NCI-H345 (cell line): ENCODE data around the gene ELP4.
"Not testable (repeated sequence)": the region's sequence is repeated elsewhere in the genome, so short reads cannot be mapped to it uniquely, and the experiment has no call there.

ENCODE experiments used
- DNase-seq: peaks from one replicate; lab custom pipeline; 2025; lab: John Stamatoyannopoulos, UW

The ELP4 gene

DNA sequence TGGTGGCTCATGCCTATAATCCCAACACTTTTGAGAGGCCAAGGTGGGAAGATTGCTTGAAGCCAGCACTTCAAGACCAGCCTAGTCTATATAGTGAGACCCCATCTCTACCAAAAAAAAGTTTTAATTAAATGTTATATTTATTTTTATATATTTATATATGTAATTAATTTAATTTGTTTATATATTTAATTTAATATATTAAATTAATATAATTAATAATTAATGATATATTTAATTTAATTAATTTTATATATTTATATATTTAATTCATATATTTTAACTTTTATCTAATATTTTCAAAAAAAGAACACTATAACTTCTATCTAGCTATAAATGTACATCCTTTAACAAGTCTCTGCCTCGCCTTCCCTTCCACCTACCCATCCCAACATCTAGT is 196.8 kb downstream of the ELP4 start:
- no peak for DNase-seq

DNA sequence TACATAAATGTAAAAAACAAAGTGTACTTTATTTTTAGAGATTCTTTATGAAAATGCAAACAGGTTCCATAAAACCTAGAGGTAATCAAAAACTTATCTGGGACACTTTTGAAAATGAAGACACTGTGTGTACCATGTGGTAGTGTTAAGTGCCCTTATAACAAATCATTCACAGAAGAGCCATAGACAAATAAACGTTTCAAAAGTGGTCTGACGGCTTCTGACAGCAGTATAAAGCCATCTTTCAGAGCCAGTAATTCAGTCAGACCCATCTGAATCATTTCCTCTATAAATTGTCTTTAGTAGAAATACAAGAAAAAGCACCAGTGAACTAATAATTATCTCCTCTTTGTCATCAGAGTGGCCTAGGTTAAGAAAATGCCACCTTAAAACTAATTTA is 201.6 kb downstream of the ELP4 start:
- DNase-seq = peak; percentile 44

- DNase-seq = no peak
Measured at GRCh38 chr11:31712851-31713250, 203.3 kb downstream of the ELP4 start.

DNA sequence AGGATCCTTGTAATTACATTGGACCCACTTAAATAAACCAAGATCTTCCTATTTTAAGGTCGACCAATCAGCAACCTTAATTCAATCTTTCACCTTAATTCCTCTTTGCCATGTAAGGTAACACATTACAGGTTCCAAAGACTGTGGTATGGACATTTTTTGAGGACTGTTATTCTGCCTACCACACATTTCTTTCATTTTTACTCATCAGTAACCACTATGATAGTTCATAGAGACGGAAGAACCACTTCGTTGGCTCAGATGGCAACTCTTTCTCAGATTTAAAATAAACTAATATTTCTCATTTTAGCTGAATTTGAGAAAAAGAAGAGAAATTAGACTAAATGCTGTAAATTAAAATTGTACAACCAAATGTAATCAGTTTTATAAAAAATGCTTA is 205.3 kb downstream of the ELP4 start:
- no peak for DNase-seq

- no peak for DNase-seq
Measured at GRCh38 chr11:31720225-31720624, 210.7 kb downstream of the ELP4 start.

- no peak for DNase-seq
Measured at GRCh38 chr11:31720671-31721365, 211.3 kb downstream of the ELP4 start.

DNA sequence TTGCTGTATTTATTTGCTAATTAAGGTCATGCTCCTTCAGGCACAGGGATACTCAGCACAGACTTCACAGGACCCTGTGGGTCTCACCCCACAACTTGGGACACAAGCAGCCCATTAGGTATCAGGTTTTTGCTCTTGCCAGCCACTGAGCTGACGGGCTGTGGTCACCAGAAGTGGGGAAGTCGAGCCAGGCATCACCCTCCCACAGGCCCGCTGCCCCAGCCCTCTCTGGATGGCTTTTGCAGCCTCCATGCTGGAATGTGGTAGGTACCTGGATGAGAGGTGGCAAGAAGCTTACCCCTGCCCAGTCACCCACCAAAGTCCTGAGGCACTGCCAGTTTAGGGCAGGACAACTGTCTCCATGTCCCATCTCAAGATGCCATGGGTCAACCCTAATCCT is 213.2 kb downstream of the ELP4 start:
- no peak for DNase-seq

- DNase-seq = no peak
Measured at GRCh38 chr11:31725176-31725575, 215.6 kb downstream of the ELP4 start.

DNA sequence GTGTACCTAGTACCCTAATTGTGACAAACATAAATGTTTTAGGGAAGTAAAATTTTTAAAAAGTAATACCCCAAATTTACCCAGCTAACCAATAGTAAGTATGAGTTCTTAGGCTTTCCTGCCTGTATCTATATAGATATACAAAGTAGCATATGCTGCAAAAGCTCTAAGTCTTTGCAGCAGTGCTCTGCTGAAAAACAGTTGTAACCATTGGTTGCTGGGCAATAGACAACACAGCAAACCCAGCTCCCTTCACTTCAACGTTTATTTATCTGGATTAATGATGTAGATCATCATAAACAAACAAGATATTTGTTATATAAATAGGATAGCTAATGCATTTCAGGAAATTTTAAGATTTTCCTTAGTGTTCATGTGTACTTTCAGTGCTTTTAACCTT is 218.9 kb downstream of the ELP4 start:
- DNase-seq = no peak

- DNase-seq = no peak
Measured at GRCh38 chr11:31740131-31740530, 230.6 kb downstream of the ELP4 start.

DNA sequence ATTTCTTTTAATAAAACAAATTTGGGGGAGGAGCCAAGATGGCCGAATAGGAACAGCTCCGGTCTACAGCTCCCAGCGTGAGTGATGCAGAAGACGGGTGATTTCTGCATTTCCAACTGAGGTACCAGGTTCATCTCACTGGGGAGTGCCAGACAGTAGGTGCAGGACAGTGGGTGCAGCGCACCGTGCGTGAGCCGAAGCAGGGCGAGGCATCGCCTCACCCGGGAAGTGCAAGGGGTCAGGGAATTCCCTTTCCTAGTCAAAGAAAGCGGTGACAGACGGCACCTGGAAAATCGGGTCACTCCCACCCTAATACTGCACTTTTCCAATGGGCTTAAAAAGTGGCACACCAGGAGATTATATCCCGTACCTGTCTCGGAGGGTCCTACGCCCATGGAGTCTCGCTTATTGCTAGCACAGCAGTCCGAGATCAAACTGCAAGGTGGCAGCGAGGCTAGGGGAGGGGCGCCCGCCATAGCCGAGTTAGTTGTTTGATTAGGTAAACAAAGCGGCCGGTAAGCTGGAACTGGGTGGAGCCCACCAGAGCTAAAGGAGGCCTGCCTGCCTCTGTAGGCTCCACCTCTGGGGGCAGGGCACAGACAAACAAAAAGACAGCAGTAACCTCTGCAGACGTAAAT is 231.3 kb downstream of the ELP4 start:
- not testable (repeated sequence) for DNase-seq

DNA sequence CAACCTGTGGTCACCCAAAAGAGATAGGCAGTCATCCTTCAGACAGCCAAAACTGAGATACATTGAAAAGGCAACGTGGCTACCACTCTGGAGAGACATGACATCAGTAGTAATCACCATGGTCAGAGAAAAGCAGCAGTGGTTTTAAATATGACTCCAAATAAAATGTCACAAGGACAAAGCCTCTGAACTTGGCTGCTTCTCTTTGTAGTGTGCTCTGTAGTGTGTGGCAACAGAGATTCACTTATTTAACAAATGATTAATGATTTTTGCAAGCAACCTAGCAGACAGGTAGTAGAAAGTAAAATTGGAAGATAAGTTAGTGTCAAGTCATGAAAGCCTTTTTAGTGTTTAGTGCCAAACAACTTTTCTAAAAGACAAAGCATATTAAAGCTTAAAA is 238.0 kb downstream of the ELP4 start:
- DNase-seq = no peak

DNA sequence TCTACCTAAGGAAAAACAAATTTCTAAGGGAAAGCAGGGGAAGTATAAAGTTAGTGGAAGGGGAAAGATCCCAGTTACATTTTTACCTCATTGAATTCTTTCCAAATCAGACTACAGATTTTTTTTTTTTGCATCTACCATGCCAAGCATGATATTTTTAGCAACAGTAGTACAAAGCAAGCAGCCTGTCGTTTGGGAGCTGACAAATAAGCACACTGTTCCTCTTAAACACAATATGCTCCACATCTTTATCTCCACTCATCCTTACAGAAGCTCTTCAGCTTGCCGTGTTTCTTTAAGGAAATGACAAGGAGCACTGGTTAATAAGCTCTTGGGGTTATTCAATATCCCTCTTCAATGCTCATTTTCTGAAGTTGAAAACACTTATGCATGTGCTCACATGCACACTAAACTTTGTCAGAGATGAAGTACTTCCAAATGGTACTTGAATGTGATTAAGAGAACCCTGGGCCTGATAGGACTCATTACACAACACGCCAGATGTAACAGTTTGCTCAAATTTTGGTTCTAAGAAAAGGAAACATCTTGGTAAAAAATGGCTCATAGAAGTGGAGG is 247.8 kb downstream of the ELP4 start:
- DNase-seq = peak; percentile 4

GRCh38 chr11:31761636-31762035 is 252.1 kb downstream of the ELP4 start:
- no peak for DNase-seq

GRCh38 chr11:31763296-31763695 is 253.7 kb downstream of the ELP4 start:
- no peak for DNase-seq

DNA sequence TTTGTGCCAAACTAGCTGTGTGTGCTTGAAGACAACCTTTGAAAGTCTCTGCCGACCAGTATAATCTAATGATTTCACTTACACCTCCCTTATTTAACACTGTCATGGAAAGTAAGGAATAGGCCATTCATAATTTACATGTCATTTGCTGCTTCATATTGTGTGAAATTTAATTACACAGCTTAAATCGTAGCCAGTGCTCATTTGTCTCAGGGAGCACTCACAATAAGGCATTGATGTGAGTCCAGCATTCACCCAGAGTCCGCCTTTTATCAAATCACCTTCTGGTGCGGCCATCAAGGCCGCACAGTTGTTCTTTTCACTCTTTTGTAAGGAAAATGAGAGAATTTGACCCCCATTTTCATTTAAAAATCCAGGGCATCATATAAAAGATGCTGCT is 254.7 kb downstream of the ELP4 start:
- DNase-seq = no peak

DNA sequence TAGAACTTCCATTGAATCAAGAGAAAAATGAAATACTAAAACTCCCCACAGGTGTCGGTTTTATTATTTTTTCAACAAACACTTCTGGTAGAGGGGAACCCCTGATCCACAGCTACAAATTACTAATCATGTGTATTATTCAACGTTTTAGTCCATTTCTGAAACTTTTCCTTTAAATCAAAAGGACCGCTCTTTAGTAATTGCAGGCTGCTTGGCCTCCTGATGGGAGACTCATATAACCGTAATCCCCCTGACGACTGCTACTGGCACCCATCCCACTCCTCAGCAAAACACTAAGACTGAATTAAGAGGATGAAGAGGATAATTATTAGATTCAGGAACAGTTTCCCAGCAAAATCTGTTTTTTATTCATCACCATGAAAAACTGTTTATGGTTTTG is 255.2 kb downstream of the ELP4 start:
- no peak for DNase-seq

DNA sequence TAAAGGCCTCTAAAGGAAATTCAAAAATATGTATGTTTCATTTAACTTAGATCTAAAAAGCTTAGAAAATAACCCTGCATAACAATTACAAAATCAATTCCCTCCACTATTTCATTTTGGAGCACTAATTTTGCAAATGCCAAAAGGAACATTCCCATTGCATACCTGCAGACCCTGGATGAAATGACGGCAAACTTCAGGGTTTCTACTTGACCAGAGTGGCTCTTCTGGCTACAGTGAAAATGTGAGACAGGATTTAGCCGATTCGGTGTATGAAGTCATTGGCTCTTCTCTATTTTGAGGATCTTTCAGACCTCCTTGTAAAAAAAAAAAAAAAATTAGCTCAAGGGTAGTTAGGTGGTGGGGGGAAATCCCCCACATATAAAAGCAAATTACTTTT is 257.5 kb downstream of the ELP4 start:
- DNase-seq = no peak

DNA sequence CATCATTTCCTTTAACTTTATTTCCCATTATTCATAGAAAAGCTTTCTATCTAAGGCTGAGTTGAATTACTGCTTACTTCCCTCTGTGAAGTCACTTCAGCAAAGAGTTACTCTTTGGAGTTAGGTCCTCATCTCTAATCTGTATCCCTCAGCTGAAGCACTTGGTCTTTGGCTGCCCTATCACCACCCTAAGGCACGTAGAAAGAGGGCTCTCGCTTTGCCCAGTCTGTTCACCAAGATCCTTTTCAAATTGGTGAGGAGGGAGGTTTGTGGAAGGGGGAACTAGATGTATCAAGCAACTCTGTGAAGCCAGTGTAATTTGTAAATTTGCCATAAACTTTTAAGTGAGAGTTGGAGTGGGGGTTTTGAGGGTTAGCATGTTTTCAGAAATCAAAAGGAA is 258.1 kb downstream of the ELP4 start:
- no peak for DNase-seq

DNA sequence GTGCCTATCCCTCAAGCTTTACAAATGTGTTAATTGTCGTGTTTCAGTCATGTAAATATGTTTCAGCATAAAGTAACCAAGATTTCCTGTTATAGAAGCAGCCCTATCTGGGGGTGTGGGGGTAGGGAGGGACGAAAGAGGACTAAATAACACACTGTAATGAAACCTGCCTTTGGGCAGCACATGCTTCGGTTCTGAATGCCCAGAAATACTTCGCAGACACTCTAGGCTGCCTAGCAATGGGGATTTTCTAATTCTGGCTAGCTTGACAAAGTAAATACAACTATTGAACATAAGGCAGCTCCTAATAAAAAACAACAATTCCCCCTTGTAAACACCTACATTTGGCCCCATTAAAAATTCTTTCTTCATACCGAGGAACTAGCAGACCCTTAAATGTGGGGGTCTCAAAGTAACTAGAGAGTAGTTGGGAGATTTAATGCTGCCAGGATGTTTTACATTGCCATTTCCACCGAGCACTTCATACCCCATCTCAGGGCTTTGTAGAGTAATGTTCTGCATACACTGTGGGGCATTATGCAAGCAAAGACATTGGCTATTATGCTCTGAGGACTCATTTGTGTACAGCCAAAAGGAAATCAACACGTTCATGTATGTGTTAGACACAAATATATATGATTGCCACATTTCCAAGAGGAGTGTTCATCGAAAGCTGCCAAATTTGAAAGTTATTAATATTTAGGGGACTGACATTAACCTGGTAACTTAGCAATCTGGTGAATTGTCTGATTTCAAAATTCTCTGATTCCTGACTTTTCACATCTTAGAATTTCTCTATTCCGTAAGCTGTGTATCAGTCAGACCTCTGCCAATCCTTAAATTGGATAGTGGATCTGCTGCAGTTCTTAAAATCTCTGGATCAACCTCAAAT is 259.4 kb downstream of the ELP4 start:
- no peak for DNase-seq

GRCh38 chr11:31770011-31770700 is 260.6 kb downstream of the ELP4 start:
- no peak for DNase-seq

DNA sequence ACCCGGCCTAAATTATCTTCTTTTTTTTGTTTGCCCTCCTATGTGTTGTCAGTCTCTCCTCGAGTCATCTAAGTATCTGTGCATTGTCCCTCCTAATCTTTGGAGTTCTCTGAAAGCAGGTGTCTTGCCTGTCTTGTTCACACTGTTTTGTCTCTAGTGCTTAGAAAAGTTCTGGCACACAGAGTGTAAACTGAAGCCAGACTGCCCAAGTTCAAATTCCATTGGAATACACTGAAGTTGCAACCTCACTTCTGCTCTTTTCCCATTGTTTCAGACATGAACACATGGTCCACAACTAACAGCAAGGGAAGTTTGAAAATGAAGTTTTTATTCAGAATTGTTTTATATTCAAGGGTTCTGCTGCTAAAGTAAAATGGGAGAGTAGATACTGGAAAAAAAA is 262.8 kb downstream of the ELP4 start:
- DNase-seq = no peak
